HepG2 (cell line): Measurements from ENCODE around the gene IFIT1. TPM values are rescaled to one million over a fixed set of nuclear protein-coding genes. Genes with fewer than 3 reads are reported as not detected.

Experiments
- AGO2 ChIP-seq: fragments of 200-400 bp; formaldehyde crosslinking; optimal IDR thresholded peaks from 2 replicates; pipeline ENCODE3; 2017; ENCODE audit warnings: mild to moderate bottlenecking, low read depth, low read length, moderate library complexity
- DNMT1 ChIP-seq: sonication (generic); formaldehyde crosslinking; IDR thresholded peaks from 2 replicates; pipeline ENCODE4 v1.5.1; 2020; ENCODE audit warnings: mild to moderate bottlenecking, missing genetic modification reagents
- GATA4 ChIP-seq: sonication (generic); IDR thresholded peaks from 2 replicates; pipeline ENCODE4 v1.6.1; 2016; ENCODE audit warnings: antibody characterized with exemption, low read depth, borderline replicate concordance
- HOXA7 ChIP-seq: sonication (generic); formaldehyde crosslinking; IDR thresholded peaks from 2 replicates; pipeline ENCODE4 v1.8.1; 2022; ENCODE audit warnings: mild to moderate bottlenecking, missing genetic modification reagents, moderate library complexity
- NAIF1 ChIP-seq: sonication (generic); formaldehyde crosslinking; IDR thresholded peaks from 2 replicates; pipeline ENCODE4 v1.5.0; 2020; ENCODE audit warnings: mild to moderate bottlenecking, missing genetic modification reagents, borderline replicate concordance
- NR2F2 ChIP-seq: IDR thresholded peaks from 2 replicates; pipeline ENCODE4 v1.6.1; 2012; ENCODE audit warnings: low read depth, inconsistent platforms, borderline replicate concordance
- SAP130 ChIP-seq: IDR thresholded peaks from 2 replicates; pipeline ENCODE4 v1.6.1; 2016; ENCODE audit warnings: low read depth
- SMAD9 ChIP-seq: sonication (generic); formaldehyde crosslinking; IDR thresholded peaks from 2 replicates; pipeline ENCODE4 v1.5.1; 2020; ENCODE audit warnings: mild to moderate bottlenecking, missing genetic modification reagents
- SUZ12 ChIP-seq: fragments of 150-350 bp; IDR thresholded peaks from 2 replicates; pipeline ENCODE4 v1.6.1; 2014; ENCODE audit warnings: low read depth, low read length
- TAF1 ChIP-seq: sonication (generic); formaldehyde crosslinking; IDR thresholded peaks from 2 replicates; pipeline ENCODE4 v1.4.0; 2020; ENCODE audit warnings: missing genetic modification reagents
- TEAD3 ChIP-seq: optimal IDR thresholded peaks from 2 replicates; pipeline ENCODE3; 2016; ENCODE audit warnings: borderline replicate concordance
- ZNF10 ChIP-seq: sonication (generic); formaldehyde crosslinking; IDR thresholded peaks from 2 replicates; pipeline ENCODE4 v1.4.0; 2020; ENCODE audit warnings: mild to moderate bottlenecking, low read depth, missing genetic modification reagents, borderline replicate concordance
- ZNF224 ChIP-seq: sonication (generic); formaldehyde crosslinking; IDR thresholded peaks from 2 replicates; pipeline ENCODE4 v1.5.0; 2020; ENCODE audit warnings: mild to moderate bottlenecking, missing genetic modification reagents
- ZNF446 ChIP-seq: sonication (generic); formaldehyde crosslinking; IDR thresholded peaks from 2 replicates; pipeline ENCODE4 v1.5.0; 2020; ENCODE audit warnings: mild to moderate bottlenecking, missing genetic modification reagents
- ZNF451 ChIP-seq: sonication (generic); formaldehyde crosslinking; IDR thresholded peaks from 2 replicates; pipeline ENCODE4 v1.5.0; 2020; ENCODE audit warnings: mild to moderate bottlenecking, missing genetic modification reagents
- ZNF530 ChIP-seq: sonication (generic); formaldehyde crosslinking; IDR thresholded peaks from 2 replicates; pipeline ENCODE4 v1.5.0; 2020; ENCODE audit warnings: low read depth, mild to moderate bottlenecking, missing genetic modification reagents
- ZNF709 ChIP-seq: sonication (generic); formaldehyde crosslinking; IDR thresholded peaks from 2 replicates; pipeline ENCODE4 v1.5.0; 2020; ENCODE audit warnings: mild to moderate bottlenecking, missing genetic modification reagents
- ZNF761 ChIP-seq: sonication (generic); formaldehyde crosslinking; conservative IDR thresholded peaks from 2 replicates; pipeline ENCODE4 v1.4.0; 2020; ENCODE audit warnings: mild to moderate bottlenecking, missing genetic modification reagents
- ZNF83 ChIP-seq: sonication (generic); formaldehyde crosslinking; IDR thresholded peaks from 2 replicates; pipeline ENCODE4 v1.4.0; 2020; ENCODE audit warnings: missing genetic modification reagents, mild to moderate bottlenecking, borderline replicate concordance
- ZNF879 ChIP-seq: sonication (generic); formaldehyde crosslinking; IDR thresholded peaks from 2 replicates; pipeline ENCODE4 v1.8.1; 2023; ENCODE audit warnings: missing genetic modification reagents
- ZSCAN31 ChIP-seq: sonication (generic); formaldehyde crosslinking; IDR thresholded peaks from 2 replicates; pipeline ENCODE4 v1.5.0; 2020; ENCODE audit warnings: low read depth, mild to moderate bottlenecking, missing genetic modification reagents
- polyA plus RNA-seq, 8 experiments: library from polyadenylated mRNA; depleted of rRNA in 3 of 8; stranded (reverse) in 7 of 8; unstranded in 1 of 8; fragments of >200 nt; fragmentation: Illumina TruSeq in 4 of 8; extraction: Trizol in 4 of 8; gene quantifications; 2 replicates each; pipeline versions ENCODE4 v1.2.1 to v1.2.3, GENCODE V29; 2011 to 2016; ENCODE audit warnings: low read depth in 4 of 8, missing spikeins in 1 of 8, mixed read lengths in 1 of 8; ENCODE audit not compliant: insufficient read depth in 1 of 8
- total RNA-seq, 5 experiments: library from RNA; depleted of rRNA; stranded (reverse); fragments of >200 nt; fragmentation: Illumina TruSeq; extraction: Trizol; gene quantifications; 2 replicates each; pipeline ENCODE4 v1.2.3, GENCODE V29; 2016; ENCODE audit warnings: low read depth in 1 of 5
- TF ChIP-seq, protein P1 (sequence below): sonication (generic); formaldehyde crosslinking; conservative IDR thresholded peaks from 2 replicates; pipeline ENCODE4 v1.4.0; 2020; ENCODE audit warnings: missing genetic modification reagents
- TF ChIP-seq, protein P2 (sequence below): sonication (generic); formaldehyde crosslinking; IDR thresholded peaks from 2 replicates; pipeline ENCODE4 v1.8.1; 2023; ENCODE audit warnings: missing genetic modification reagents, mild to moderate bottlenecking, borderline replicate concordance
- TF ChIP-seq, protein P3 (sequence below): sonication (generic); formaldehyde crosslinking; IDR thresholded peaks from 2 replicates; pipeline ENCODE4 v1.4.0; 2020; ENCODE audit warnings: missing genetic modification reagents
- TF ChIP-seq, protein P4 (sequence below): sonication (generic); formaldehyde crosslinking; IDR thresholded peaks from 2 replicates; pipeline ENCODE4 v1.8.0; 2022; ENCODE audit warnings: missing genetic modification reagents, low read depth, mild to moderate bottlenecking, borderline replicate concordance
- TF ChIP-seq, protein P5 (sequence below): sonication (generic); formaldehyde crosslinking; IDR thresholded peaks from 2 replicates; pipeline ENCODE4 v1.4.0; 2020; ENCODE audit warnings: missing genetic modification reagents

Gene IFIT1
- total and polyA plus RNA-seq, 2 of the 13 experiments (the other 11 are each of a cell fraction or from before 2014, with no cell fraction given), result 1.5 to 5.5 TPM

DNA sequence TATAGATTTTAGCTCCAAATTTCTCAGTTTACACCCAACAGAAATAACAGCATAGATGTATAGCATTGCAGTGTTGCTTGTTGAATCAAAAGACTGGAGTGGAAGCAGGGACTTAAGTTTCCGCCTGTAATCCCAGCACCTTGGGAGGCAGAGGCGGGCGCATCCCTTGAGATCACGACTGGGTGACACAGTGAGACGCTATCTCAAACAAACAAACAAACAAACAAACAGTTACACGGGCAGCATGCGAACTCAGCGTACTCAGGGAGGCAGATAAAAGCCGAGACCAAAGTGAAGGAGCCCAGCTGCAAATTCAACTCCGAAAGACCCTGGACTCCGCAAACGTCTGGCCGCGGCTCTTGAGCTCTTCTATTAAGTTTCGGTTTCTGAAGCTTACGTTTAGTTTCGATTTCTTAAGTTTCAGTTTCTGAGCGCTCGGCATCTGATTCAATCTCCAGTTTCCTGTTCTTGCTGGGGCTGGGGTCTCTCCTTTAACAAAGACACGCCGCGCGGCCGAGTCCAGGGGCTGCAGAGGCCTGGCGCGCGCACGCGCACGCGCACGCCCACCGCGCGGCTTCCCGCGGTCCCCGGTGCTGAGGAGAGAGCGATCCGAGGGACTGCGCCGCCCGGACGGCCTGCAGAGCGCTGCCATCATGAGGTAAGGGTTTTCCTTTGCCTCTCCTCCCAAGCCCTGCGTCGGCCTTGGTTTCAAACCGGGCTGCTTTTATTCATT, 21.9 kb downstream of the IFIT1 start, which contains the start of gene IFIT5 (continued):
- TF ChIP-seq ZNF10 (CRISPR knock-in tag) (no peak), SUZ12 (no peak), GATA4 (no peak), NR2F2 (no peak), HOXA7 (CRISPR knock-in tag) (no peak), SMAD9 (CRISPR knock-in tag) (no peak), TAF1 (CRISPR knock-in tag) (peak; percentile 39; the same call in 1 of the 2 replicates), DNMT1 (CRISPR knock-in tag) (no peak), ZNF761 (CRISPR knock-in tag) (peak; percentile 35; the same call in 1 of the 2 replicates), ZNF451 (CRISPR knock-in tag) (no peak), ZNF446 (CRISPR knock-in tag) (peak; percentile 65; the same call in 1 of the 2 replicates), ZNF709 (peak; percentile 52; the same call in 1 of the 2 replicates), ZNF83 (CRISPR knock-in tag) (no peak), ZNF530 (no peak), SAP130 (CRISPR knock-in tag) (peak; percentile 36; the same call in 1 of the 2 replicates), NAIF1 (CRISPR knock-in tag) (no peak), ZNF224 (CRISPR knock-in tag) (peak; percentile 14; the same call in 1 of the 2 replicates), ZNF879 (CRISPR knock-in tag) (0 out of 2 replicates have a peak, but pooled peaks have one; percentile 58), ZSCAN31 (peak; percentile 57; the same call in 1 of the 2 replicates), TEAD3 (CRISPR knock-in tag) (no peak), AGO2 (no peak)
- TF ChIP-seq, protein P1, sequence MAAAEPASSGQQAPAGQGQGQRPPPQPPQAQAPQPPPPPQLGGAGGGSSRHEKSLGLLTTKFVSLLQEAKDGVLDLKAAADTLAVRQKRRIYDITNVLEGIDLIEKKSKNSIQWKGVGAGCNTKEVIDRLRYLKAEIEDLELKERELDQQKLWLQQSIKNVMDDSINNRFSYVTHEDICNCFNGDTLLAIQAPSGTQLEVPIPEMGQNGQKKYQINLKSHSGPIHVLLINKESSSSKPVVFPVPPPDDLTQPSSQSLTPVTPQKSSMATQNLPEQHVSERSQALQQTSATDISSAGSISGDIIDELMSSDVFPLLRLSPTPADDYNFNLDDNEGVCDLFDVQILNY (CRISPR knock-in tag), result peak; percentile 72; the same call in 1 of the 2 replicates
- TF ChIP-seq, protein P2, sequence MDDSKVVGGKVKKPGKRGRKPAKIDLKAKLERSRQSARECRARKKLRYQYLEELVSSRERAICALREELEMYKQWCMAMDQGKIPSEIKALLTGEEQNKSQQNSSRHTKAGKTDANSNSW, result no peak
- TF ChIP-seq, protein P3, sequence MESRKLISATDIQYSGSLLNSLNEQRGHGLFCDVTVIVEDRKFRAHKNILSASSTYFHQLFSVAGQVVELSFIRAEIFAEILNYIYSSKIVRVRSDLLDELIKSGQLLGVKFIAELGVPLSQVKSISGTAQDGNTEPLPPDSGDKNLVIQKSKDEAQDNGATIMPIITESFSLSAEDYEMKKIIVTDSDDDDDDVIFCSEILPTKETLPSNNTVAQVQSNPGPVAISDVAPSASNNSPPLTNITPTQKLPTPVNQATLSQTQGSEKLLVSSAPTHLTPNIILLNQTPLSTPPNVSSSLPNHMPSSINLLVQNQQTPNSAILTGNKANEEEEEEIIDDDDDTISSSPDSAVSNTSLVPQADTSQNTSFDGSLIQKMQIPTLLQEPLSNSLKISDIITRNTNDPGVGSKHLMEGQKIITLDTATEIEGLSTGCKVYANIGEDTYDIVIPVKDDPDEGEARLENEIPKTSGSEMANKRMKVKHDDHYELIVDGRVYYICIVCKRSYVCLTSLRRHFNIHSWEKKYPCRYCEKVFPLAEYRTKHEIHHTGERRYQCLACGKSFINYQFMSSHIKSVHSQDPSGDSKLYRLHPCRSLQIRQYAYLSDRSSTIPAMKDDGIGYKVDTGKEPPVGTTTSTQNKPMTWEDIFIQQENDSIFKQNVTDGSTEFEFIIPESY (CRISPR knock-in tag), result no peak
- TF ChIP-seq, protein P4, sequence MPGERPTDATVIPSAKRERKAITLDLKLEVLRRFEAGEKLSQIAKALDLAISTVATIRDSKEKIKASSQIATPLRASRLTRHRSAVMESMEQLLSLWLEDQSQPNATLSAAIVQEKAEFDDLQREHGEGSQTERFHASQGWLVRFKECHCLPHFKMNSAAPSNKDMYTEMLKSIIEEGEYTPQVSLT (CRISPR knock-in tag), result no peak
- TF ChIP-seq, protein P5, sequence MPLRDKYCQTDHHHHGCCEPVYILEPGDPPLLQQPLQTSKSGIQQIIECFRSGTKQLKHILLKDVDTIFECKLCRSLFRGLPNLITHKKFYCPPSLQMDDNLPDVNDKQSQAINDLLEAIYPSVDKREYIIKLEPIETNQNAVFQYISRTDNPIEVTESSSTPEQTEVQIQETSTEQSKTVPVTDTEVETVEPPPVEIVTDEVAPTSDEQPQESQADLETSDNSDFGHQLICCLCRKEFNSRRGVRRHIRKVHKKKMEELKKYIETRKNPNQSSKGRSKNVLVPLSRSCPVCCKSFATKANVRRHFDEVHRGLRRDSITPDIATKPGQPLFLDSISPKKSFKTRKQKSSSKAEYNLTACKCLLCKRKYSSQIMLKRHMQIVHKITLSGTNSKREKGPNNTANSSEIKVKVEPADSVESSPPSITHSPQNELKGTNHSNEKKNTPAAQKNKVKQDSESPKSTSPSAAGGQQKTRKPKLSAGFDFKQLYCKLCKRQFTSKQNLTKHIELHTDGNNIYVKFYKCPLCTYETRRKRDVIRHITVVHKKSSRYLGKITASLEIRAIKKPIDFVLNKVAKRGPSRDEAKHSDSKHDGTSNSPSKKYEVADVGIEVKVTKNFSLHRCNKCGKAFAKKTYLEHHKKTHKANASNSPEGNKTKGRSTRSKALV (CRISPR knock-in tag), result peak; percentile 59; the same call in 1 of the 2 replicates
